ENCODE data around the gene SFTPB.

The SFTPB gene

GRCh38 chr2:85655961-85656417, 12.0 kb downstream of the SFTPB start:
- Histone ChIP-seq H3K79me2 (ENCODE audit: insufficient read depth, low read depth) (no peaks in the 10 kb centered on the region), H3K36me3 (ENCODE audit: insufficient read depth) (no peaks in the 10 kb centered on the region), H3K27ac (no peak overlapping the region), H3K4me1 (ENCODE audit: low read depth, poor library complexity, severe bottlenecking) (peaks cover 12% of the 10 kb centered on the region), H3K27me3 (ENCODE audit: insufficient read depth, low read depth) (no peaks in the 10 kb centered on the region), H3K4me2 (0 out of 2 replicates have a peak overlapping the region, but pooled peaks have one; percentile 2), H4K20me1 (ENCODE audit: insufficient read depth) (no peaks in the 10 kb centered on the region), H2AFZ (ENCODE audit: low read depth) (no peak overlapping the region), H3K4me3 (IDR thresholded peaks at IDR 0.05; ENCODE audit: insufficient read depth, low read depth, low read length) (no peak overlapping the region), H3K9ac (no peak overlapping the region)
- no peak for TF ChIP-seq CTCF (conservative IDR thresholded peaks at IDR 0.05; ENCODE audit: low read depth, low read length)

GRCh38 chr2:85653996-85654395, 14.0 kb downstream of the SFTPB start:
- Histone ChIP-seq H3K36me3 (ENCODE audit: insufficient read depth) (no peaks in the 10 kb centered on the region), H3K79me2 (ENCODE audit: insufficient read depth, low read depth) (no peaks in the 10 kb centered on the region), H4K20me1 (ENCODE audit: insufficient read depth) (no peaks in the 10 kb centered on the region), H3K4me2 (no peak overlapping the region), H2AFZ (ENCODE audit: low read depth) (no peak overlapping the region), H3K9ac (no peak overlapping the region), H3K4me1 (ENCODE audit: low read depth, poor library complexity, severe bottlenecking) (peaks cover 15% of the 10 kb centered on the region), H3K4me3 (IDR thresholded peaks at IDR 0.05; ENCODE audit: insufficient read depth, low read depth, low read length) (no peak overlapping the region), H3K27ac (no peak overlapping the region), H3K27me3 (ENCODE audit: insufficient read depth, low read depth) (no peaks in the 10 kb centered on the region)
- no peak for TF ChIP-seq CTCF (conservative IDR thresholded peaks at IDR 0.05; ENCODE audit: low read depth, low read length)

- Histone ChIP-seq H2AFZ (ENCODE audit: low read depth) (no peak overlapping the region), H3K36me3 (ENCODE audit: insufficient read depth) (no peaks in the 10 kb centered on the region; the same call in 1 of the 2 replicates), H3K9ac (no peak overlapping the region), H3K27me3 (ENCODE audit: insufficient read depth, low read depth) (no peaks in the 10 kb centered on the region), H3K27ac (no peak overlapping the region), H3K4me3 (IDR thresholded peaks at IDR 0.05; ENCODE audit: insufficient read depth, low read depth, low read length) (no peak overlapping the region), H4K20me1 (ENCODE audit: insufficient read depth) (no peaks in the 10 kb centered on the region), H3K4me2 (no peak overlapping the region), H3K4me1 (ENCODE audit: low read depth, poor library complexity, severe bottlenecking) (peaks cover 34% of the 10 kb centered on the region), H3K79me2 (ENCODE audit: insufficient read depth, low read depth) (no peaks in the 10 kb centered on the region)
- no peak for TF ChIP-seq CTCF (conservative IDR thresholded peaks at IDR 0.05; ENCODE audit: low read depth, low read length)
These were observed 15.9 kb downstream of the SFTPB start for GRCh38 chr2:85652056-85652455.

GRCh38 chr2:85651097-85651496, 16.9 kb downstream of the SFTPB start:
- H3K79me2 ChIP-seq (ENCODE audit: insufficient read depth, low read depth): no peaks in the 10 kb centered on the region
- H4K20me1 ChIP-seq (ENCODE audit: insufficient read depth): no peaks in the 10 kb centered on the region
- H2AFZ ChIP-seq (ENCODE audit: low read depth): no peak overlapping the region
- TF ChIP-seq CTCF (conservative IDR thresholded peaks at IDR 0.05; ENCODE audit: low read depth, low read length): no peak
- no peak overlapping the region for H3K27ac ChIP-seq
- H3K4me3 ChIP-seq (IDR thresholded peaks at IDR 0.05; ENCODE audit: insufficient read depth, low read depth, low read length): no peak overlapping the region
- no peak overlapping the region for H3K9ac ChIP-seq
- H3K4me1 ChIP-seq (ENCODE audit: low read depth, poor library complexity, severe bottlenecking): peaks cover 39% of the 10 kb centered on the region
- H3K4me2 ChIP-seq: no peak overlapping the region
- peaks cover 1% of the 10 kb centered on the region; the same call in 1 of the 2 replicates for H3K36me3 ChIP-seq (ENCODE audit: insufficient read depth)
- no peaks in the 10 kb centered on the region for H3K27me3 ChIP-seq (ENCODE audit: insufficient read depth, low read depth)
